ENCODE measurements around the gene ABCC10. TPM values are rescaled to one million over a fixed set of nuclear protein-coding genes. Genes with fewer than 3 reads are reported as not detected.
A peak's percentile ranks its signal among the peaks of the same experiment; 100 is the strongest.
"Not testable (repeated sequence)": the region's sequence is repeated elsewhere in the genome, so short reads cannot be mapped to it uniquely, and the experiment has no call there.

ABCC10 gene, protein sequence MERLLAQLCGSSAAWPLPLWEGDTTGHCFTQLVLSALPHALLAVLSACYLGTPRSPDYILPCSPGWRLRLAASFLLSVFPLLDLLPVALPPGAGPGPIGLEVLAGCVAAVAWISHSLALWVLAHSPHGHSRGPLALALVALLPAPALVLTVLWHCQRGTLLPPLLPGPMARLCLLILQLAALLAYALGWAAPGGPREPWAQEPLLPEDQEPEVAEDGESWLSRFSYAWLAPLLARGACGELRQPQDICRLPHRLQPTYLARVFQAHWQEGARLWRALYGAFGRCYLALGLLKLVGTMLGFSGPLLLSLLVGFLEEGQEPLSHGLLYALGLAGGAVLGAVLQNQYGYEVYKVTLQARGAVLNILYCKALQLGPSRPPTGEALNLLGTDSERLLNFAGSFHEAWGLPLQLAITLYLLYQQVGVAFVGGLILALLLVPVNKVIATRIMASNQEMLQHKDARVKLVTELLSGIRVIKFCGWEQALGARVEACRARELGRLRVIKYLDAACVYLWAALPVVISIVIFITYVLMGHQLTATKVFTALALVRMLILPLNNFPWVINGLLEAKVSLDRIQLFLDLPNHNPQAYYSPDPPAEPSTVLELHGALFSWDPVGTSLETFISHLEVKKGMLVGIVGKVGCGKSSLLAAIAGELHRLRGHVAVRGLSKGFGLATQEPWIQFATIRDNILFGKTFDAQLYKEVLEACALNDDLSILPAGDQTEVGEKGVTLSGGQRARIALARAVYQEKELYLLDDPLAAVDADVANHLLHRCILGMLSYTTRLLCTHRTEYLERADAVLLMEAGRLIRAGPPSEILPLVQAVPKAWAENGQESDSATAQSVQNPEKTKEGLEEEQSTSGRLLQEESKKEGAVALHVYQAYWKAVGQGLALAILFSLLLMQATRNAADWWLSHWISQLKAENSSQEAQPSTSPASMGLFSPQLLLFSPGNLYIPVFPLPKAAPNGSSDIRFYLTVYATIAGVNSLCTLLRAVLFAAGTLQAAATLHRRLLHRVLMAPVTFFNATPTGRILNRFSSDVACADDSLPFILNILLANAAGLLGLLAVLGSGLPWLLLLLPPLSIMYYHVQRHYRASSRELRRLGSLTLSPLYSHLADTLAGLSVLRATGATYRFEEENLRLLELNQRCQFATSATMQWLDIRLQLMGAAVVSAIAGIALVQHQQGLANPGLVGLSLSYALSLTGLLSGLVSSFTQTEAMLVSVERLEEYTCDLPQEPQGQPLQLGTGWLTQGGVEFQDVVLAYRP (N-terminal part only)
- total RNA-seq (10 to 100 TPM; 19.5 to 30.5 TPM), polyA plus RNA-seq (10 to 100 TPM in 1 of 2 donors, 1 to 10 TPM in 1; 1.4 to 35.1 TPM)
- long read RNA-seq, donor 1, partial matches to known transcripts: 6 of 19 reads
- long read RNA-seq, donor 1, other reads (novel, unspliced or antisense): 13 of 19 reads
- long read RNA-seq, donor 2, partial matches to known transcripts: 2 of 3 reads
- long read RNA-seq, donor 2, other reads (novel, unspliced or antisense): 1 of 3 reads

DNA sequence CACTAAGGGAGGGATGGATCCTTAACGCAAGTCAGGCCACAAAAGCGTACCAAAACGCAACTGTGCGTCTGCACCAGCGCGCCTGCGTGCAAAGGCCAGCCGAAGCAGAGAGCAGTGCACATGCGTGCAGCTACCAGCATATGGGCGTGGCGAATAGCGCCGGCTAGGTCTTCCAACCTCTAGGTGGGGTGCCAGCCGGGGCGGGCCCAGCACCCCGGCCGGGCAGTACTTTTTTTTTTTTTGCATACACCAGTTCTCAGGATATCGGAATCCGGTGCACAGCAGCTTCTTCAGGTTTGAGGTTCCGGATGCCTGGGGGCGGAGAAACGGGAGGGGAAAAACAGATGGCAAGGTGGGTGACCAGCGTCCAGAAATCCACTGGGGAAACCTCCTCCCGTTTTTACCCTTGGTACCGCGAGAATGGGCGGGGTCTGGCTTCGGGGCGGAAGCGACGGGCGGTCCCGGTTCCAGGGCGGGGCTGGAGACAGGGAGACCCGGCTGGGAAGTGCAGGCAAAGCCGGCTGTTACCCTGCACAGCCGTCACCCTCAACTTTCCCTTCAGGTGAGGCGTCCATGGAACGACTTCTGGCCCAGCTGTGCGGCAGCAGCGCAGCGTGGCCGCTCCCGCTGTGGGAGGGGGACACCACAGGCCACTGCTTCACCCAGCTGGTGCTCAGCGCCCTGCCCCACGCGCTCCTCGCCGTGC is at the start of gene ABCC10:
TSS of gene ABCC10 (plus strand) at position 136 of the 706 bp plus-strand sequence. CDS start at position 574, 438 bp downstream.
- peak; percentile 97 to 98 for DNase-seq
- Histone ChIP-seq H3K9me3 (ENCODE audit: control insufficient read depth, low read length) (no peaks in the 10 kb centered on the region), H3K27ac (ENCODE audit: low read depth in 1 of 2, low read length in 2 of 2) (peak within 1 kb of the TSS in 1 of 2 donors; percentile 25), H3K4me1 (ENCODE audit: control insufficient read depth in 1 of 2, insufficient read depth in 2 of 2, low read length in 2 of 2) (no peaks in the 10 kb centered on the region), H3K27me3 (ENCODE audit: control insufficient read depth in 1 of 2, insufficient read depth in 2 of 2, low read length in 1 of 2) (no peaks in the 10 kb centered on the region), H3K36me3 (ENCODE audit: control insufficient read depth in 1 of 2, insufficient read depth in 2 of 2, low read length in 1 of 2) (no peaks in the 10 kb centered on the region), H3K4me3 (ENCODE audit: low read length in 2 of 2) (peak within 1 kb of the TSS; percentile 61 to 62)
- ATAC-seq (ENCODE audit: low FRiP score): peak; percentile 99
- intact Hi-C loops (cut with DNase I): no loop called here
- 0 to 1% methylated on average over 49 of the region's 49 CpGs for WGBS, 2 donors

DNA sequence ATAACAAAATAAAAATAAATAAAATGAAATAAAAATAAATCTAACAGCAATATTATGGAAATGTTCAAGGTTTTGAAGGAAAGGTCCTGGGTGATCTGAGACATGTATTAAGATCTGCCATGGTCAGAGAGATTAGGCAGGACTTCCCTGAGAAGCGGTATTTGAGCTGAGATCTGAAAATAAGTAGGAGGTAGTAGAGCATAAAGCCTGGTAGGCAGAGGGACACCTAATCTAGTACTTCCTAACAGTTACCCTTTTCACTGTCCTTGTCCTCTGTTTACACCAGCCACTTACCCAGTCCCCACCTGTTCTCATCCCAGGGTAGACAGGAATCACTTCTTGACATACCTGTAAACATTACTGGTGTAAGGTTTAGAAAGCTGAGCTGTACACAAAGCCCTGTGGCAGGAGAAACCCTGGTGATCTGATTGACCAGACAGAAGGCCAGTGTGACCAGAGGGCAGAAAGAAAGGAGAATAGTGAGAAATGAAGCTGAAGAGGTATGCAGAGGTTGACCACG is 49.6 kb upstream of the ABCC10 start:
- Histone ChIP-seq H3K4me3 (ENCODE audit: low read length in 2 of 2) (no peak overlapping the region), H3K27me3 (ENCODE audit: control insufficient read depth in 1 of 2, insufficient read depth in 2 of 2, low read length in 1 of 2) (no peaks in the 10 kb centered on the region), H3K36me3 (ENCODE audit: control insufficient read depth in 1 of 2, insufficient read depth in 2 of 2, low read length in 1 of 2) (no peaks in the 10 kb centered on the region), H3K27ac (ENCODE audit: low read depth in 1 of 2, low read length in 2 of 2) (no peak overlapping the region), H3K4me1 (ENCODE audit: control insufficient read depth in 1 of 2, insufficient read depth in 2 of 2, low read length in 2 of 2) (no peaks in the 10 kb centered on the region), H3K9me3 (ENCODE audit: control insufficient read depth, low read length) (no peaks in the 10 kb centered on the region)
- DNase-seq (no peak), ATAC-seq (ENCODE audit: low FRiP score) (no peak)
- WGBS, 2 donors: 78 to 88% methylated on average over 2 of the region's 2 CpGs
- intact Hi-C loops (cut with DNase I): no loop called here

DNA sequence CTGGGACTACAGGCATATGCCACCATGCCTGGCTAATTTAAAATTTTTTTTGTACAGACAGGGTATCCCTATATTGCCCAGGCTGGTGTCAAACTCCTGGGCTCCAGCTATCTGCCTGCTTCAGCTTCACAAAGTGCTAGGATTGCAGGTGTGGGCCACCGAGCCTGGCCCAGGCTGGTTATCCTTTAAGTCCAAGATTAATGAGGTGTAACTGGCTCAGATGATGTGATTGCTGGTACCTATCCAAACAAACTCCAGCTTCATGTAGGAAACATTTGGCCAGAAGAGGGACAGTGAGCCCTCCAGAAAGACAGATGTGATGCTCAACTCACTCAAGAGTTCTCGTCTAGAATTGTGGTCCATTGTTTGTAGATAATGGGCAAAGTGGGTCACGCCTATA is 48.7 kb upstream of the ABCC10 start:
- Histone ChIP-seq H3K9me3 (ENCODE audit: control insufficient read depth, low read length) (no peaks in the 10 kb centered on the region), H3K27me3 (ENCODE audit: control insufficient read depth in 1 of 2, insufficient read depth in 2 of 2, low read length in 1 of 2) (no peaks in the 10 kb centered on the region), H3K36me3 (ENCODE audit: control insufficient read depth in 1 of 2, insufficient read depth in 2 of 2, low read length in 1 of 2) (no peaks in the 10 kb centered on the region), H3K4me3 (ENCODE audit: low read length in 2 of 2) (no peak overlapping the region), H3K4me1 (ENCODE audit: control insufficient read depth in 1 of 2, insufficient read depth in 2 of 2, low read length in 2 of 2) (no peaks in the 10 kb centered on the region), H3K27ac (ENCODE audit: low read depth in 1 of 2, low read length in 2 of 2) (no peak overlapping the region)
- ATAC-seq (ENCODE audit: low FRiP score) (no peak), DNase-seq (no peak)
- intact Hi-C loops (cut with DNase I): no loop called here
- WGBS, 2 donors: 63 to 69% methylated on average over 3 of the region's 3 CpGs

- H3K9me3 ChIP-seq (ENCODE audit: control insufficient read depth, low read length); H3K27me3 ChIP-seq (ENCODE audit: control insufficient read depth in 1 of 2, insufficient read depth in 2 of 2, low read length in 1 of 2); intact Hi-C loops (cut with DNase I); DNase-seq; H3K4me3 ChIP-seq (ENCODE audit: low read length in 2 of 2); H3K27ac ChIP-seq (ENCODE audit: low read depth in 1 of 2, low read length in 2 of 2); H3K36me3 ChIP-seq (ENCODE audit: control insufficient read depth in 1 of 2, insufficient read depth in 2 of 2, low read length in 1 of 2); ATAC-seq (ENCODE audit: low FRiP score); H3K4me1 ChIP-seq (ENCODE audit: control insufficient read depth in 1 of 2, insufficient read depth in 2 of 2, low read length in 2 of 2): not testable (repeated sequence)
- 86 to 90% methylated on average over 9 of the region's 9 CpGs for WGBS, 2 donors
Observed at GRCh38 chr6:43380858-43381257, 46.5 kb upstream of the ABCC10 start.

DNA sequence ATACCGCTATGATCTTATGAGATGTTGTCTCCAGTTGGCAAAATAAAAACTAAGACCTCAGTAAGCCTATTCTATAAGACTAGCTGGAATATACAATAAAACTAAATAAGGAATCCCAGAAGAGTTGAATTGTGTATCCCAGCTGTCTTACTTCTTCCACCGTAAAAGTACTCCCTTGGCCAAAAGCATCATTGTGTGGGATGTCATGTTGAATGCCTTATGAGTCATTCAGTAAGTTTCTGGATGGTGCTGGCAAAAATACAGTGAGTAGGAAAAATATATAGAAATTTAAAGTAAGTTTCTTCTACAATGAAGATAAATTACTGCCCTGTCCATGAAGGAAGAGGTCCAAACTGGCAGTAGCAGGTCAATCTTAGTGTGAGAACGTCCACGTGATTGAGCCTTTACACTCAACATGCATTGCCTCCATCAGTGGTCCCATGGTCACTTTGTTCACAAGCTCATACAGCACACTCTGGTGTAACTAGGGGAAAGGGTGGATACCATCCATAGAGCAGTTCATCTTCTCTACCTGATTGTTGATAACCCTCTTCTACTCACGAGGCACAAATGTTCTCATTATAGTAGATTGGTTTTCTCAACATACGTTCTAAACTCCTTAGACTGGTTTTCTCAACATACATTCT is 44.2 kb upstream of the ABCC10 start:
- H3K27ac ChIP-seq (ENCODE audit: low read depth in 1 of 2, low read length in 2 of 2): no peak overlapping the region
- H3K4me3 ChIP-seq (ENCODE audit: low read length in 2 of 2): no peak overlapping the region
- 68 to 74% methylated on average over 6 of the region's 6 CpGs for WGBS, 2 donors
- intact Hi-C loops (cut with DNase I): no loop called here
- DNase-seq (no peak), ATAC-seq (ENCODE audit: low FRiP score) (no peak)
- H3K36me3 ChIP-seq (ENCODE audit: control insufficient read depth in 1 of 2, insufficient read depth in 2 of 2, low read length in 1 of 2): no peaks in the 10 kb centered on the region
- no peaks in the 10 kb centered on the region for H3K27me3 ChIP-seq (ENCODE audit: control insufficient read depth in 1 of 2, insufficient read depth in 2 of 2, low read length in 1 of 2)
- no peaks in the 10 kb centered on the region for H3K4me1 ChIP-seq (ENCODE audit: control insufficient read depth in 1 of 2, insufficient read depth in 2 of 2, low read length in 2 of 2)
- no peaks in the 10 kb centered on the region for H3K9me3 ChIP-seq (ENCODE audit: control insufficient read depth, low read length)

DNA sequence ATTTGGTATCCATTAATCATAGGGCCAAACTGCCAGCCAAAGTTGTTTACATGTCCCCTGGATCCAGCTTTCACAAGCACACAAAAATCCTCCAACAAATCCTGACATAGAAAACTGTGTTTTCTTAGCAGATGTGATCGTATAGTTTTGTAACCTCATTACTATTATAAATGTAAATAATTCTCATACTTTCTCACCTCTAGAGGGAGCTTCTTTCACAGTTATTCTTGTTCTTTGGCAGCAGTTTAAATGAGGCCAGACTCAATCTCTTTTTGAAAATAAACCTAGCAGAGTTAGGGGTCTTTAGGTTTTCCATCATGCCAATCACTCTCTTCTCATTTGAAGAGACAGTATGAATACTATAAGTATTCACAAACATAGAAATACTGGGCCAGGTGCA is 40.8 kb upstream of the ABCC10 start:
- no peak overlapping the region for H3K4me3 ChIP-seq (ENCODE audit: low read length in 2 of 2)
- no peaks in the 10 kb centered on the region for H3K9me3 ChIP-seq (ENCODE audit: control insufficient read depth, low read length)
- H3K36me3 ChIP-seq (ENCODE audit: control insufficient read depth in 1 of 2, insufficient read depth in 2 of 2, low read length in 1 of 2): no peaks in the 10 kb centered on the region
- no peak overlapping the region for H3K27ac ChIP-seq (ENCODE audit: low read depth in 1 of 2, low read length in 2 of 2)
- no peak for ATAC-seq (ENCODE audit: low FRiP score)
- intact Hi-C loops (cut with DNase I): loop anchor here in 1 of 2 donors (2.0 kb wide), 1 partner anchor 120 kb away; no protein-coding TSS in a partner anchor
- DNase-seq: no peak
- no peaks in the 10 kb centered on the region for H3K4me1 ChIP-seq (ENCODE audit: control insufficient read depth in 1 of 2, insufficient read depth in 2 of 2, low read length in 2 of 2)
- 56 to 57% methylated on average over 1 of the region's 1 CpG for WGBS, 2 donors
- no peaks in the 10 kb centered on the region for H3K27me3 ChIP-seq (ENCODE audit: control insufficient read depth in 1 of 2, insufficient read depth in 2 of 2, low read length in 1 of 2)

DNA sequence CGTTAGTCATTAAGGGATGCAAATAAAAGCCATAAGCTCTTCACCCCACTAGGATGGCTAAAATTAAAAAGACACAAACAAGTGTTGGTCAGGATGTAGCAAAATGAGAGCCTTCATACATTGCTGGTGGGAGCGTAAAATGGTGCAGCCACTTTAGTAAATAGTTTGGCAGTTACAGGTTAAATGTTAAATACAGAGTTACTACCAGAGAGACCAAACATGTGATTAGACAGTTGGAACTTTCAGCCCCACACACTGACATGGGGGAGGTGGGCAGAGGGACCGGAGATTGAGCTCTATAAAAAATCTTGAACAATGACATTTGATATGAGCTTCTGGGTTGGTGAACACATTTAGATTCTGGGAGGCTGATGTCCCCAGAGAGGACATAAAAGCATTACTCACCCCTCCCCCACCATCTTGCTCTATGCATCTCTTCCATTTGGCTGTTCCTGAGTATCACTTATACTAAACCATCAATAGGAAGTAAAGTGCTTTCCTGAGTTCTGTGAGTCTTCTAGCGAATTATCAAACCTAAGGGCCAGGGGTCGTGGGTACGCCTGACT is 37.5 kb upstream of the ABCC10 start:
- 90 to 91% methylated on average over 6 of the region's 6 CpGs for WGBS, 2 donors
- no peaks in the 10 kb centered on the region for H3K27me3 ChIP-seq (ENCODE audit: control insufficient read depth in 1 of 2, insufficient read depth in 2 of 2, low read length in 1 of 2)
- no peak overlapping the region for H3K27ac ChIP-seq (ENCODE audit: low read depth in 1 of 2, low read length in 2 of 2)
- ATAC-seq (ENCODE audit: low FRiP score): no peak
- intact Hi-C loops (cut with DNase I): loop anchor here in 1 of 2 donors (10.0 kb wide), 1 partner anchor 115 kb away; no protein-coding TSS in a partner anchor
- no peak overlapping the region for H3K4me3 ChIP-seq (ENCODE audit: low read length in 2 of 2)
- no peak for DNase-seq
- H3K4me1 ChIP-seq (ENCODE audit: control insufficient read depth in 1 of 2, insufficient read depth in 2 of 2, low read length in 2 of 2): no peaks in the 10 kb centered on the region
- no peaks in the 10 kb centered on the region for H3K9me3 ChIP-seq (ENCODE audit: control insufficient read depth, low read length)
- no peaks in the 10 kb centered on the region for H3K36me3 ChIP-seq (ENCODE audit: control insufficient read depth in 1 of 2, insufficient read depth in 2 of 2, low read length in 1 of 2)

All from aorta (tissue), 5 donors.